ENCODE results near the gene PAX2.

PAX2 gene

DNA sequence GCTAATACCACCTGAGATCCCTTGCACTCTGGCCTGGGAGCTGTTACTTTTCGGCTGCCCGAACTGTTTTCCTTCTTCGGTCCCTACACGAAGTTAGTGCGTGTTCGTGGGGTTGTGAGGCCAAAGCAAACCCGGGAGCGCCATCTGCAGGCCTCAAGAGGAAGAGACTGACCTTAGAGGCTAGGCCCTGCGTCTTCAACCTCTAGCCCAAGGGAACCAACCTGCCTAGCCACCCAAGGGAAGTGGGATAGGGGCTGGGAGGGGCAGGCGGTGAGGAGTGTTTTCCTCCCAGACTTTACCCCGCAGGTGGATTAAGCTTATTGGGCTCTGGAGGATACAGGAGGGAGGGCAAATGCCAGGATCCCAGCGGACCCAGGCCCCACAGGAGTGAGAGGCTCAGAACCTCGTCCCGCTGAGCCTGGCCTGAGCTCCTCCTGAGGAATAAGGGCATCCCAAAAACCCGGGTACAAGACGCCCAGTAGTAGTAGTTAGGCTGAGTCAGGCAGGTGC lies 1.7 kb upstream of the PAX2 start:
- H3K4me3 ChIP-seq (ENCODE audit: low read length), result no peak overlapping the region
- H3K23ac ChIP-seq (ENCODE audit: low read length), result no peak overlapping the region
- H3K56ac ChIP-seq (ENCODE audit: low read length), result no peak overlapping the region
- peak; percentile 83 for DNase-seq
- no peaks in the 10 kb centered on the region for H3K79me2 ChIP-seq (ENCODE audit: control insufficient read depth, insufficient read depth, low read length)
- H2BK120ac ChIP-seq (ENCODE audit: low read depth, low read length), result no peak overlapping the region
- H3K27me3 ChIP-seq (ENCODE audit: insufficient read depth, low read length, poor library complexity), result peaks cover 72% of the 10 kb centered on the region
- no peak overlapping the region for H3K18ac ChIP-seq (ENCODE audit: low read length)
- no peak overlapping the region for H2BK15ac ChIP-seq (replicated peaks; ENCODE audit: low read depth)
- no peaks in the 10 kb centered on the region for H3K36me3 ChIP-seq (ENCODE audit: control insufficient read depth, insufficient read depth, low read length)
- H3K4me2 ChIP-seq (ENCODE audit: low read length), result no peak overlapping the region
- H4K5ac ChIP-seq (ENCODE audit: low read length), result no peak overlapping the region
- no peaks in the 10 kb centered on the region for H3K79me1 ChIP-seq (ENCODE audit: low read length)
- no peak overlapping the region for H3K27ac ChIP-seq (ENCODE audit: low read depth, low read length)
- H3K4me1 ChIP-seq (ENCODE audit: control insufficient read depth, low read depth, low read length), result peaks cover 5% of the 10 kb centered on the region
- no peak overlapping the region for H4K8ac ChIP-seq (ENCODE audit: low read depth, low read length)
- no peak overlapping the region for H3K9ac ChIP-seq (ENCODE audit: low read length)
- no peak overlapping the region for H2AK5ac ChIP-seq (ENCODE audit: low read length)
- WGBS (ENCODE audit: extremely low coverage, insufficient coverage, low lambda C conversion rate), result no CpG with 5 or more reads among the region's 16 CpGs
- H3K4ac ChIP-seq (ENCODE audit: low read depth, low read length), result no peak overlapping the region
- no peak overlapping the region for H2BK5ac ChIP-seq (ENCODE audit: low read length)

DNA sequence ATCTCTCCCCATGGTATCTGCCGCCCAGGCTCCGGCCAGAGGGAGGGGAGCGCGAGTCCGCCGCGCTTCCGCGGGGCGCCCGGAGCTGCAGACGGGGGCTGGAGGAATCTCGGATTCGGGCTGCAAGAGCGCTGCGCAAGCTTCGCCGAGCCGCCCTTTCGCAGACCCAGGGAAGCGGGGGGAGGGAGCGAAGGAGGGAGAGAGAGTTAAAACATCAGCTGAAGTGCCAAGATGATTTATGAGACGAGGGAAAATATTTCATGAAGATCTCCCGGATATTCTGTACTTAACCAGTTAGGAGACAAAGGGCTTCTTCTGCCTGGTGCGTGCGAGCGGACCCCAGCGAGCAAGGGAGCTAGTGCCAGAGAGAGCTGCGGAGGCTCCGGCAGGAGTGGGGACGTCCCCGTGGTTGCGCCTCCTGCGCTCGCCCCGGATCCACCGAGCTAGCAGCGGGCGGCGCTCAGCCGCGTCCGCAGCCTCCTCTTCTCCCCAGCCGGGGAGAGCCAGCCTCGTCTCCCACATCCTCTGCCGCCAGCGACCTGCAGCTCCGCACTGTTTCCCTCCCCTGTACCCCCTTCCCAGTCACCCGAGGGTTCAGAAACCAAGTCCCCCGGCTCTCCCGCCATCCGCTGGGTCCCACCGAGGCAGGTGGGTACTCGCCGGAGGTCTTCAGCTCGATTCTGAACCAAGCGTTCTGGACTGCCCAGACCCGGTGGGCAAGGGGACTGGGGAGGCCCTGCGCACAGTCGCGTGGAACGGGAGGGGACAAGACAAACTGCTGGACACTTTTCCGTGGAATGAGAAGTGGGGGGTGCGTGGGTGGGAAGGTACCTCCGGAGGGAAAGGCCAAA lies 1.0 kb upstream of the PAX2 start:
- Histone ChIP-seq H4K5ac (ENCODE audit: low read length) (no peak overlapping the region), H3K4ac (ENCODE audit: low read depth, low read length) (no peak overlapping the region), H3K79me2 (ENCODE audit: control insufficient read depth, insufficient read depth, low read length) (no peaks in the 10 kb centered on the region), H3K4me2 (ENCODE audit: low read length) (peak overlapping the region; percentile 49), H4K8ac (ENCODE audit: low read depth, low read length) (no peak overlapping the region), H3K79me1 (ENCODE audit: low read length) (no peaks in the 10 kb centered on the region), H3K18ac (ENCODE audit: low read length) (no peak overlapping the region), H3K56ac (ENCODE audit: low read length) (peak overlapping the region; percentile 72), H3K4me3 (ENCODE audit: low read length) (no peak overlapping the region), H3K27ac (ENCODE audit: low read depth, low read length) (no peak overlapping the region), H2BK120ac (ENCODE audit: low read depth, low read length) (no peak overlapping the region), H3K9ac (ENCODE audit: low read length) (no peak overlapping the region), H2BK5ac (ENCODE audit: low read length) (no peak overlapping the region), H2BK15ac (replicated peaks; ENCODE audit: low read depth) (no peak overlapping the region), H3K36me3 (ENCODE audit: control insufficient read depth, insufficient read depth, low read length) (no peaks in the 10 kb centered on the region), H2AK5ac (ENCODE audit: low read length) (no peak overlapping the region), H3K4me1 (ENCODE audit: control insufficient read depth, low read depth, low read length) (peaks cover 5% of the 10 kb centered on the region), H3K23ac (ENCODE audit: low read length) (peak overlapping the region; percentile 98), H3K27me3 (ENCODE audit: insufficient read depth, low read length, poor library complexity) (peaks cover 72% of the 10 kb centered on the region)
- peak; percentile 69 for DNase-seq
- no CpG with 5 or more reads among the region's 65 CpGs for WGBS (ENCODE audit: extremely low coverage, insufficient coverage, low lambda C conversion rate)

DNA sequence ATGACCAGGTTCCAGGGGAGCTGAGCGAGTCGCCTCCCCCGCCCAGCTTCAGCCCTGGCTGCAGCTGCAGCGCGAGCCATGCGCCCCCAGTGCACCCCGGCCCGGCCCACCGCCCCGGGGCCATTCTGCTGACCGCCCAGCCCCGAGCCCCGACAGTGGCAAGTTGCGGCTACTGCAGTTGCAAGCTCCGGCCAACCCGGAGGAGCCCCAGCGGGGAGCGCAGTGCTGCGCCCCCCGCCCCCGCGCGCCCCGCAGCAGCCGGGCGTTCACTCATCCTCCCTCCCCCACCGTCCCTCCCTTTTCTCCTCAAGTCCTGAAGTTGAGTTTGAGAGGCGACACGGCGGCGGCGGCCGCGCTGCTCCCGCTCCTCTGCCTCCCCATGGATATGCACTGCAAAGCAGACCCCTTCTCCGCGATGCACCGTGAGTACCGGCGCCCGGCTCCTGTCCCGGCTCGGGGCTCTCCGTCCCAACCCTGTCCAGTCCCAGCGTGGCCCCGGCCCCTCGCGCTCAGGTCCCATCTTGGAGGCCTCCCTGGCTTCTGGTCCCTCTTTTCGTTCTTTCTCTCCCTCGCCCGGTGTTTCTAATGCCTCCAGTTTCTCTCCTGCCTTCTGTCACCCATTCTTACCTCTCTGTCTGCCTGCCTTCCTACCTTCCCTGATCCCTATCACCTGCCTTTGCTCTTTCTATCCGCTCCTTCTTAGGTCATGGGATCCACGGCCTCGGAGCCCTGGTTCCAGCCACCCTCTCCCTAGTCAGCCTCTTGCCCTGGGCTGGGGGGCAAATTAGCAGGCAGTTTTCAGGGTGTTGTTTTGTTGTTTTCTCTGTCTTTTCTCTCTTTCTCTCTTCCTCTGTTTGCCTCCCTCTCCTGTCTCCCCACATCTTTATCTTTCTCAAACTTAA lies 751 bp downstream of the PAX2 start:
- Histone ChIP-seq H3K79me2 (ENCODE audit: control insufficient read depth, insufficient read depth, low read length) (no peaks in the 10 kb centered on the region), H3K4me1 (ENCODE audit: control insufficient read depth, low read depth, low read length) (peaks cover 5% of the 10 kb centered on the region), H2BK120ac (ENCODE audit: low read depth, low read length) (no peak overlapping the region), H3K4me2 (ENCODE audit: low read length) (peak overlapping the region; percentile 50), H3K9ac (ENCODE audit: low read length) (no peak overlapping the region), H3K18ac (ENCODE audit: low read length) (peak overlapping the region; percentile 25), H4K8ac (ENCODE audit: low read depth, low read length) (no peak overlapping the region), H2BK5ac (ENCODE audit: low read length) (no peak overlapping the region), H4K5ac (ENCODE audit: low read length) (no peak overlapping the region), H3K36me3 (ENCODE audit: control insufficient read depth, insufficient read depth, low read length) (no peaks in the 10 kb centered on the region), H2AK5ac (ENCODE audit: low read length) (no peak overlapping the region), H3K56ac (ENCODE audit: low read length) (peak overlapping the region; percentile 60), H3K79me1 (ENCODE audit: low read length) (no peaks in the 10 kb centered on the region), H2BK15ac (replicated peaks; ENCODE audit: low read depth) (no peak overlapping the region), H3K27me3 (ENCODE audit: insufficient read depth, low read length, poor library complexity) (peaks cover 75% of the 10 kb centered on the region), H3K4me3 (ENCODE audit: low read length) (no peak overlapping the region), H3K4ac (ENCODE audit: low read depth, low read length) (no peak overlapping the region), H3K27ac (ENCODE audit: low read depth, low read length) (no peak overlapping the region), H3K23ac (ENCODE audit: low read length) (no peak overlapping the region)
- peak; percentile 66 for DNase-seq
- no CpG with 5 or more reads among the region's 54 CpGs for WGBS (ENCODE audit: extremely low coverage, insufficient coverage, low lambda C conversion rate)

DNA sequence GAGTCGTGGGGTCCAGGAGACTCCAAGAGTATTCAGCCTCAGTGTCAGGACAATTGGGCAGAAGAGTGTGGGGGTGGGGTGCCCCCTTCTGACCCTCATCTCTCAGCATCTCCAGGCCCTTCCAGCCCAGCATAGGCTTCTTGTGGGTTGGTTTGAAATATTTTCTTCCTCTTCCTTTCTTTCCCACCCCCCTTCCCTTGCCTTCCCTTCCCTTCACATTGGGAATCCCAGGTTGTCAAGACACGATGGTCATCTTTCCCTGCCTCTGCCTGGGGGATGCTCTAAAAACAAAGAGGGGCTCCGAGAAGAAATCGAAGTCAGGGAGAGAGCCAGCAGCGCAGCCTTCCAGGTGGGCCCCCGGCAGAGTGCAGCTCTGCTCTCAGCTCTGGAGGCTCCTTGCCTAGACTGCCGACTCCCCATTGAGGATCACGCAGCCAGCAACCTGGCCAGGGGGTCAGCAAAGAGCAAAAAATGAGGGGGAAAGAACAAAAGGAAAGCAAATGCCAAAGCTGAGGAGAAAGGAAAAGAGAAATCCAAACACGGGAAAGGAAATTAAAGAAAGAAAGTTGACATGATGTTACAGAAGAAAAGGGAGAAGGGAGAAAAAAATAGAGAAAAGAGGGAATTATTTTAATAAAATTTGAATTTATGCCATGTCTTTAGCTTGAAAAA lies 1.5 kb downstream of the PAX2 start:
- no peak for DNase-seq
- Histone ChIP-seq H2AK5ac (ENCODE audit: low read length) (no peak overlapping the region), H3K4me3 (ENCODE audit: low read length) (no peak overlapping the region), H3K36me3 (ENCODE audit: control insufficient read depth, insufficient read depth, low read length) (no peaks in the 10 kb centered on the region), H3K23ac (ENCODE audit: low read length) (no peak overlapping the region), H3K4me2 (ENCODE audit: low read length) (no peak overlapping the region), H3K4ac (ENCODE audit: low read depth, low read length) (no peak overlapping the region), H2BK120ac (ENCODE audit: low read depth, low read length) (no peak overlapping the region), H4K8ac (ENCODE audit: low read depth, low read length) (no peak overlapping the region), H3K27me3 (ENCODE audit: insufficient read depth, low read length, poor library complexity) (peaks cover 76% of the 10 kb centered on the region), H3K56ac (ENCODE audit: low read length) (no peak overlapping the region), H3K4me1 (ENCODE audit: control insufficient read depth, low read depth, low read length) (peaks cover 5% of the 10 kb centered on the region), H4K5ac (ENCODE audit: low read length) (no peak overlapping the region), H3K79me2 (ENCODE audit: control insufficient read depth, insufficient read depth, low read length) (no peaks in the 10 kb centered on the region), H3K18ac (ENCODE audit: low read length) (no peak overlapping the region), H3K79me1 (ENCODE audit: low read length) (no peaks in the 10 kb centered on the region), H3K9ac (ENCODE audit: low read length) (no peak overlapping the region), H2BK15ac (replicated peaks; ENCODE audit: low read depth) (no peak overlapping the region), H2BK5ac (ENCODE audit: low read length) (no peak overlapping the region), H3K27ac (ENCODE audit: low read depth, low read length) (no peak overlapping the region)
- no CpG with 5 or more reads among the region's 9 CpGs for WGBS (ENCODE audit: extremely low coverage, insufficient coverage, low lambda C conversion rate)

DNA sequence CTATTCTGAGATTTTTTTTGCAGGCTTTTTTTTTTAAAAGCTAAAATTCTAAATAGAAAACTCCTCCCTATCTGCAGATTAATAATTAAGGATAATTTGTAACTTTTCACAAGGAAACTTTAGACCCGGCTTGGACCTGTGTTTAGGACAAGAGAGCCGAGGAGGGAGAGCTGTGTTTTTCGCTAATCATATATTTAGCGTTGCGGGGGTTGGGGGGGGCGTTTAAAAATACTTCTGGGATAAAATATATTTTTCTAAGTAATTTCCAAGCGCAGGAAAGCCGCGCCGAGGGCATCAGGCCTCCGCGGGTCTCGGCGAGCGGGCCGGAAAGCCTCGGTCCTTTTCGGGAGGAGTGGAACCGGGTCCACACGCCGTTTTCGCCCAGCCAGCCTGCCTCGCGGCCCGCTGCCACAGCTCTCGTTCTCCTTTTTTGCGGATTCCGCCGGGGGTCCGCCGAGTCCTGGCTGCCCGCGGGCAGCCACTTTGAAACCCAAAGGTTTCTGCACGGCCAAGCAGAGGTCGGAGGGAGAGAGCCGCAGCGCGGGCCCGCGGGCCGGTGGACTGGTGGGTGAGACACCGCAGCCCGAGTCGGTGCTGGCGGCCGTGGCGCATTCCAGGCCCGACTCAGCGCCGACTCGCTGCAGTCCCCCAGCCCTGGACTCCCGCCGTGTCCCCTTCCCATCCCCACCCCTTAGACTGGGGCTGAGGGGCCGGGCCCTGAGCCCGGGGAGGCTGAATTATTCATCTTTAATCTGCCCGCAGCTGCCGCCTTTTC lies 2.3 kb downstream of the PAX2 start:
- Histone ChIP-seq H3K18ac (ENCODE audit: low read length) (peak overlapping the region; percentile 43), H2BK5ac (ENCODE audit: low read length) (no peak overlapping the region), H2AK5ac (ENCODE audit: low read length) (no peak overlapping the region), H3K79me1 (ENCODE audit: low read length) (no peaks in the 10 kb centered on the region), H3K4me3 (ENCODE audit: low read length) (no peak overlapping the region), H3K27me3 (ENCODE audit: insufficient read depth, low read length, poor library complexity) (peaks cover 75% of the 10 kb centered on the region), H4K5ac (ENCODE audit: low read length) (no peak overlapping the region), H2BK120ac (ENCODE audit: low read depth, low read length) (no peak overlapping the region), H3K4me2 (ENCODE audit: low read length) (no peak overlapping the region), H4K8ac (ENCODE audit: low read depth, low read length) (no peak overlapping the region), H3K4ac (ENCODE audit: low read depth, low read length) (no peak overlapping the region), H3K36me3 (ENCODE audit: control insufficient read depth, insufficient read depth, low read length) (no peaks in the 10 kb centered on the region), H3K56ac (ENCODE audit: low read length) (no peak overlapping the region), H3K79me2 (ENCODE audit: control insufficient read depth, insufficient read depth, low read length) (no peaks in the 10 kb centered on the region), H2BK15ac (replicated peaks; ENCODE audit: low read depth) (no peak overlapping the region), H3K4me1 (ENCODE audit: control insufficient read depth, low read depth, low read length) (peaks cover 5% of the 10 kb centered on the region), H3K23ac (ENCODE audit: low read length) (no peak overlapping the region), H3K9ac (ENCODE audit: low read length) (no peak overlapping the region), H3K27ac (ENCODE audit: low read depth, low read length) (no peak overlapping the region)
- WGBS (ENCODE audit: extremely low coverage, insufficient coverage, low lambda C conversion rate), result no CpG with 5 or more reads among the region's 57 CpGs
- DNase-seq, result peak; percentile 35

All from mesendoderm (in vitro differentiated cells).